ENCODE results near the gene QSOX1.
"Not testable (repeated sequence)": the region's sequence is repeated elsewhere in the genome, so short reads cannot be mapped to it uniquely, and the experiment has no call there.

QSOX1 gene, protein sequence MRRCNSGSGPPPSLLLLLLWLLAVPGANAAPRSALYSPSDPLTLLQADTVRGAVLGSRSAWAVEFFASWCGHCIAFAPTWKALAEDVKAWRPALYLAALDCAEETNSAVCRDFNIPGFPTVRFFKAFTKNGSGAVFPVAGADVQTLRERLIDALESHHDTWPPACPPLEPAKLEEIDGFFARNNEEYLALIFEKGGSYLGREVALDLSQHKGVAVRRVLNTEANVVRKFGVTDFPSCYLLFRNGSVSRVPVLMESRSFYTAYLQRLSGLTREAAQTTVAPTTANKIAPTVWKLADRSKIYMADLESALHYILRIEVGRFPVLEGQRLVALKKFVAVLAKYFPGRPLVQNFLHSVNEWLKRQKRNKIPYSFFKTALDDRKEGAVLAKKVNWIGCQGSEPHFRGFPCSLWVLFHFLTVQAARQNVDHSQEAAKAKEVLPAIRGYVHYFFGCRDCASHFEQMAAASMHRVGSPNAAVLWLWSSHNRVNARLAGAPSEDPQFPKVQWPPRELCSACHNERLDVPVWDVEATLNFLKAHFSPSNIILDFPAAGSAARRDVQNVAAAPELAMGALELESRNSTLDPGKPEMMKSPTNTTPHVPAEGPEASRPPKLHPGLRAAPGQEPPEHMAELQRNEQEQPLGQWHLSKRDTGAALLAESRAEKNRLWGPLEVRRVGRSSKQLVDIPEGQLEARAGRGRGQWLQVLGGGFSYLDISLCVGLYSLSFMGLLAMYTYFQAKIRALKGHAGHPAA

DNA sequence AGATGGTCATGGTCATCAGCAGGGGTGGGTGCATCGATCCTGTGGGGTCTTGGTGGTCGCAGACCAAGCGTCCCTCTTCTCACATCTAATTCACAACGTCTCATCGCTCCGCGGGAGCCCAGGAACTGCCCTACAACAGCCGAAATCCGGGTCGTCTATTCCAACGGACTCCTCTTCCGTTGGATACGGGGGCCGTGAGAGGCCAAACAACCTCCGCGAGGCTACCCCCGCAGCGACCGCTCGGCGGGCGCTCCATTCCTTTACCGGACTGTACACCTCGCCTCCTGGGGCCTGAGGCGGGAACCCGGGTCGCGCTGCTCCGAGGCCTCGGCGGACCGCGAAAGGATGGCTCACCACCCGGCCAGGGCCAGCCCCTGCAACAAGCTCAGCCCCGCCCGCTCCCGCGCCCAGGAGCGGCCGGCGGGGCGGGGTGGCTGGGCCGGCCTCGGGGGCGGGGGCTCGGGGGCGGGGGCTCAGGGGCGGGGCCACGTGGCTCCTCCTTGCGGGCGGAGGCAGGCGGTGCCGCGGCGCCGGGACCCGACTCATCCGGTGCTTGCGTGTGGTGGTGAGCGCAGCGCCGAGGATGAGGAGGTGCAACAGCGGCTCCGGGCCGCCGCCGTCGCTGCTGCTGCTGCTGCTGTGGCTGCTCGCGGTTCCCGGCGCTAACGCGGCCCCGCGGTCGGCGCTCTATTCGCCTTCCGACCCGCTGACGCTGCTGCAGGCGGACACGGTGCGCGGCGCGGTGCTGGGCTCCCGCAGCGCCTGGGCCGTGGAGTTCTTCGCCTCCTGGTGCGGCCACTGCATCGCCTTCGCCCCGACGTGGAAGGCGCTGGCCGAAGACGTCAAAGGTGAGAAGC lies at the start of gene QSOX1:
QSOX1 (plus strand) TSS at position 545 of the 857 bp plus-strand sequence; CDS start at position 584, 39 bp downstream.
- peak; percentile 78 to 83 for DNase-seq (ENCODE audit: low read depth in 1 of 2, low spot score in 1 of 2)

DNA sequence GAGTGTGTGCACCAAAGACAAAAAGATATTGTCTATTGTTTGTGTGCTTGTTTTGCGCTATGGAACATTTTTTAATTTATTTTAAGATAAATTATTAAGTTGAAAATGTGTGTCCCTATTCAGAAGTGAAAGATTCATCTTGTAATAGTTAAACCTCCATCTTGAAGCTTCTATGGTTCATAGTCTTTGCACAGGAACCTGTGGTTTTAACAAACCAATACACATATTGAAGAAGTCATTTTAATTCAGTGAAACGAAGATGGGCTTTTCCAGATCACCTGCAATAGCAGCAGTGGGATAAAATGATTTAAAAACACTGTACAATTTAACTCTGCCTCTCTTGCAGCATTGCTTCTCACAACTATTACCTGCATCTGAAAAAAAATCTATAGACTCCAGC lies 42.6 kb upstream of the QSOX1 start:
- DNase-seq (ENCODE audit: low read depth in 1 of 2, low spot score in 1 of 2), result no peak

GRCh38 chr1:180112984-180113647 lies 41.6 kb upstream of the QSOX1 start:
- DNase-seq (ENCODE audit: low read depth in 1 of 2, low spot score in 1 of 2), result no peak

GRCh38 chr1:180114396-180114945 lies 40.2 kb upstream of the QSOX1 start:
- DNase-seq (ENCODE audit: low read depth in 1 of 2, low spot score in 1 of 2), result no peak

GRCh38 chr1:180116964-180117763 lies 37.5 kb upstream of the QSOX1 start:
- DNase-seq (ENCODE audit: low read depth in 1 of 2, low spot score in 1 of 2), result no peak

- DNase-seq (ENCODE audit: low read depth in 1 of 2, low spot score in 1 of 2), result no peak
Measured at GRCh38 chr1:180117764-180118116, 36.9 kb upstream of the QSOX1 start.

- no peak for DNase-seq (ENCODE audit: low read depth in 1 of 2, low spot score in 1 of 2)
Measured at GRCh38 chr1:180119837-180120236, 34.8 kb upstream of the QSOX1 start.

- no peak for DNase-seq (ENCODE audit: low read depth in 1 of 2, low spot score in 1 of 2)
Measured at GRCh38 chr1:180123463-180123936, 31.2 kb upstream of the QSOX1 start.

DNA sequence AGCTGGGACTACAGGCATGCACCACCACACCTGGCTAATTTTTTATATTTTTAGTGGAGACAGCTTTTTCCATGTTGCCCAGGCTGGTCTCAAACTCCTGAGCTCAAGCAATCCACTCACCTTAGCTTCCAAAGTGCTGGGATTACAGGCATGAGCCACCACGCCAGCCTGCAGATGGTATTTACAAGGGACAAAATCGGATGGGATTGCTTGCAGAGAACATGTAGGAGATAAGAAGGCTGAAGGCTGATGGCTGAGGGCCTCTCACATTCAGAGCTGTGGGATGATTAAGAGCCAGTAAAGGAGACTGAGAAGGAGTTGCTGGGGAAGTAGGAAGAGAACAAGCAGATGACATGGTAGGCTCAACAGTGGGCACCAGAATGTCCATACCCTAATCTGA lies 24.0 kb upstream of the QSOX1 start:
- DNase-seq (ENCODE audit: low read depth in 1 of 2, low spot score in 1 of 2), result no peak

DNA sequence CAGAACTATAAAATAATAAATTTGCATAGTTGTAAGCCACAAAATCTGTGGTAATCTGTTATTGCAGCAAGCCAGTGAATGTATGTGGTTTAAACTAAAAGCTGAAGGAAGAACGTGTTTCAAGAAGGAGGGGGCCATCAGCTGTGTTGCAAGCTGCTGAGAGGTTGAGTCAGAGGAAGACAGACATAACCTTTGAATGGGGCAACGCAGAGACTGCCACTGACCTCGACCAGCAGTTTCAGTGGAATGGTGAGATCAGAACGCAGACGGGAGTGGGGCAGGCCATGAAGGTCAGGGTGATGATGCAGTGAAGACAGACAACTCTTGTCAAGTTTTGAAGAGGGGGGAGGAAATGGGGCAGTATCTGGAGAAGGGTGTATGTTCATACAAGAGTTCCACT lies 23.2 kb upstream of the QSOX1 start:
- DNase-seq (ENCODE audit: low read depth in 1 of 2, low spot score in 1 of 2), result no peak

DNA sequence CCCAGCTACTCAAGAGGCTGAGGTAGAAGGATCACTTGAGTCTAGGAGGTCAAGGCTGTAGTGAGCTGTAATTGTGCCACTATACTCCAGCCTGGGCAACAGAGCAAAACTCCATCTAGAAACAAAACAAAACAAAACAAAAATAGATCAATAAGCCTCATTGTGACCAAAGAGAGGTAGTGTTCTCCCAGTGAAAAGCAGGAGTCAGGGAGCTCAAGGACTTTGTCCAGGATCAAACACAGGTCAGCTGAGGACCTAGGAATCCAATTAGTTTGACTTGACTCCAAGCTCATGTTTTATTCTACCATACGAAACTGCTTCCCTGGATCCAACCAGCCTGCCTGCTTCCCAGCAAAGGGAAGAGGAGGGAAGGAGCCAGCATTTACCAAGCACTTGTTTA lies 21.5 kb upstream of the QSOX1 start:
- no peak for DNase-seq (ENCODE audit: low read depth in 1 of 2, low spot score in 1 of 2)

GRCh38 chr1:180133688-180134087 lies 21.0 kb upstream of the QSOX1 start:
- not testable (repeated sequence) for DNase-seq (ENCODE audit: low read depth in 1 of 2, low spot score in 1 of 2)

DNA sequence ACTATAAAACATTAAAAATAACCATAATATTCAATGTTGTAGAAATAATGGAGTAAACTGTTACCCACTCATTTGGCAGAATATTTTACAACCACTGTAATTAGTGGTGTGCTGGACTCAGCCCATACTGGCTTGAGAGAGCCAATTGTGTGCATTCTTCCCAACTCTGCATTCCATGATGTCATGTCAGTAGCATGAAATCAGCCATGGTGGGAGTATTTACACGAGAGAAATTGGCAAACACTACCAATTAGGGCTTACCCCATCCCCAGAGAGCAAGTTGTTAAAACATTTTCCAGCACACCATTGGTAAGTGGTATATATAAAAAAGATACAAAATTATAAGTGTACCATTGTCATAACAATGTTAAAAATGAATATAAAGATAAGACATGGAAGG lies 19.1 kb upstream of the QSOX1 start:
- no peak for DNase-seq (ENCODE audit: low read depth in 1 of 2, low spot score in 1 of 2)

DNA sequence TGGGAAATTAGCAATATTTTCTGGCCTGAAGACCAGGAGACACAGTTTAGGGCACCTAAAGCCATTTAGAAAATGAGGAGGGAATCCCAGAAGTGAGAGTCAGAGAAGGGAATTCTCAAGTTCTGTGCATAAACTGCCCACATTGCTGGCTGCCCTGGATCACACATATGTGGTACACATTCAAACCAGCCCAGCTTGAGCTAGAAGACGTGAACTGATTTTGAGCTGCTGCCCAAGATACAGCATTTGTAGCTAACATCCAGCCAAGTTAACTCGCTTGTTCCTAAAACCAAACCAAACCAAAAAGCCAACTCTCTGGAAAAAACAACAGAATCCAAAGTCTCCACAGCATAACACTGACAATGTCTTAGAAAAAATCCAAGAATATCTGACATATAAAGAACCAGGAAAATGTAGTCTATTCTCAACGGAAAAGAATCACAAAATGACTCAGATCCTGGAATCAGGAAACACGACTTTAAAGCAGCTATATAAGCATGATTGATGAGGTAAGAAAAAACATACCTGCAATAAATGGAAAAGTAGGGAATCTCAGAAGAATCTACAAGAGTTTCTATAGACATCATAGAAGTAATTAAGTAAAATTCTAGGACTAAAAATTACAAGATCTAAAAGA lies 18.2 kb upstream of the QSOX1 start:
- no peak for DNase-seq (ENCODE audit: low read depth in 1 of 2, low spot score in 1 of 2)

GRCh38 chr1:180136968-180137356 lies 17.7 kb upstream of the QSOX1 start:
- DNase-seq (ENCODE audit: low read depth in 1 of 2, low spot score in 1 of 2), result no peak

GRCh38 chr1:180137776-180138175 lies 16.9 kb upstream of the QSOX1 start:
- DNase-seq (ENCODE audit: low read depth in 1 of 2, low spot score in 1 of 2), result no peak

- DNase-seq (ENCODE audit: low read depth in 1 of 2, low spot score in 1 of 2), result no peak
Measured at GRCh38 chr1:180141381-180141934, 13.2 kb upstream of the QSOX1 start.

DNA sequence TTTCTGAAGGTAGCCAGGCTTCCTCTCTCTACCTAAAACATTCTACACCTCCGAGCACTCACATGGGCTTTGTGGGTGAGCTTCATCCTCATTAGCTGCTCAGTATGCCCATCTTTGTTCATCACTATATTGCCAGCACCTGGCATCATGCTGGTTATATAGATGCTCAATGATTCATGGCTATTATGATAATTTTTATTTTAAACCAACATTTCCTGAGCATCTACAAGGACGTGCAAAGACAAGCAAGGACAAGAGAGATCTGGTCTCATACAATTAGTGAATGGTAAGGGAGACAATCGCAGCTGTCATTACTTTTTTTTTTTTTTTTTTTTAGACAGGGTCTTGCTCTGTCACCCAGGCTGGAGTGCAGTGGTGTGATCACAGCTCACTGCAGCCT lies 11.3 kb upstream of the QSOX1 start:
- DNase-seq (ENCODE audit: low read depth in 1 of 2, low spot score in 1 of 2), result no peak

Data from stimulated activated CD4-positive, alpha-beta T cell treated with anti-CD3 and anti-CD28 coated beads, Interleukin-15, amount 100 ng/mL, for 1 hour (primary cell).